Tibial nerve (tissue), 4 donors: ENCODE data around the gene PERCC1. TPM values are rescaled to one million over a fixed set of nuclear protein-coding genes. Genes with fewer than 3 reads are reported as not detected.

Source experiments
- DNase-seq, 2 donors: peaks; one replicate each; pipeline ENCODE4 v3.0.0-alpha.2; 2019; ENCODE audit warnings: low spot score in 2 of 2
- H3K27ac ChIP-seq, 4 donors: fragments of 200-600 bp; sonication (generic) in 3 of 4; one replicate each; pipeline ENCODE4 v1.5.1; 2017 to 2019; ENCODE audit warnings: mild to moderate bottlenecking in 1 of 4
- H3K27me3 ChIP-seq, 2 donors: fragments of 200-600 bp; sonication (generic) in 1 of 2; one replicate each; pipeline versions ENCODE4 v1.5.1 to v1.6.0; 2017 to 2019
- H3K36me3 ChIP-seq, 3 donors: fragments of 200-600 bp; sonication (generic); one replicate each; pipeline ENCODE4 v1.5.1; 2018 to 2019
- H3K4me1 ChIP-seq, 4 donors: fragments of 200-600 bp; sonication (generic) in 3 of 4; one replicate each; pipeline ENCODE4 v1.5.1; 2017 to 2019
- H3K4me3 ChIP-seq, 4 donors: fragments of 200-600 bp; sonication (generic) in 3 of 4; one replicate each; pipeline ENCODE4 v1.5.1; 2017 to 2019; ENCODE audit warnings: mild to moderate bottlenecking in 1 of 4, moderate library complexity in 1 of 4
- H3K9me3 ChIP-seq, 4 donors: fragments of 200-600 bp; sonication (generic) in 3 of 4; one replicate each; pipeline ENCODE4 v1.5.1; 2017 to 2019
- EP300 ChIP-seq, 2 donors: sonication (generic); formaldehyde crosslinking; IDR thresholded peaks; one replicate each; pipeline ENCODE4 v1.6.1; 2017; ENCODE audit warnings: antibody characterized with exemption in 2 of 2, mild to moderate bottlenecking in 1 of 2
- POLR2A ChIP-seq, 2 donors: fragments of 450-650 bp; IDR thresholded peaks; one replicate each; pipeline ENCODE4 v1.6.1; 2017; ENCODE audit warnings: antibody characterized with exemption in 2 of 2, mild to moderate bottlenecking in 2 of 2, moderate library complexity in 2 of 2
- WGBS, 2 donors: methylation state at CpG; one replicate each; pipeline ENCODE4 v1.1.5; 2018; 5-methylcytosine and 5-hydroxymethylcytosine counted together
- total RNA-seq, 4 donors: library from RNA; depleted of rRNA; stranded (reverse); fragments of >200 nt; gene quantifications; one replicate each; pipeline ENCODE4 v1.1.0, GENCODE V29; 2016
- TF ChIP-seq, protein P1 (sequence below), 5 experiments: fragments of 200-600 bp in 3 of 5; fragments of 450-650 bp in 2 of 5; sonication (generic) in 3 of 5; IDR thresholded peaks; one replicate each; pipeline ENCODE4 v1.5.1; 2016 to 2019; ENCODE audit warnings: antibody characterized with exemption in 5 of 5, mild to moderate bottlenecking in 3 of 5, moderate library complexity in 2 of 5

The PERCC1 gene
- total RNA-seq, 4 donors from 2014 or later = 1.1 TPM; not detected in 3

DNA sequence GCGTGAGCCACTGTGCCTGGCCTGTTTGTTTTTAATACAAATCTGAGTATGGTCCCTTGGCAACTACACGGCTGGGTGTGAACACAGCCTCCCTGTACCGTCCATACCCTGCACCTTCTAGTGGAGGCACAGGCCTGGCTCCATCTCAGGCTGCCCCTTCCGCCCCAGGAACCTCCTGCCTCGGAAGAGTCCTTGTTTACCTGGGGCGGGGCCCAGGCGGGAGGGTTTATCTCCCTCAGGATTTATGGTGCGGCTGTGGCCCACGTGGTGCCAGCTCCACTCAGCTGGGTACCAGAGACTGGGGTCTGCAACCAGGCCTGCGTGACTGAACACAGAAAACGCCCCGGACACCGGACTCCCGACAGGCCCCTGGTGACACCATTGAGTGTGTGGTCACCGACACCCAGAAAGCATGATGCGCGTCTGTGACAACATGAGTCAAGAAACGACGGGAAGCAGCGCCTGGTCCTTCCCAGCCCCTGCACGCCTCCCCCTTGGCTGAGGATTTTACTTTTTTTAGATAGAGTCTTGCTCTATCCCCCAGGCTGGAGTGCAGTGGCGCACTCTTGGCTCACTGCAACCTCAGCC is 35.3 kb upstream of the PERCC1 start:
- TF ChIP-seq, protein P1, sequence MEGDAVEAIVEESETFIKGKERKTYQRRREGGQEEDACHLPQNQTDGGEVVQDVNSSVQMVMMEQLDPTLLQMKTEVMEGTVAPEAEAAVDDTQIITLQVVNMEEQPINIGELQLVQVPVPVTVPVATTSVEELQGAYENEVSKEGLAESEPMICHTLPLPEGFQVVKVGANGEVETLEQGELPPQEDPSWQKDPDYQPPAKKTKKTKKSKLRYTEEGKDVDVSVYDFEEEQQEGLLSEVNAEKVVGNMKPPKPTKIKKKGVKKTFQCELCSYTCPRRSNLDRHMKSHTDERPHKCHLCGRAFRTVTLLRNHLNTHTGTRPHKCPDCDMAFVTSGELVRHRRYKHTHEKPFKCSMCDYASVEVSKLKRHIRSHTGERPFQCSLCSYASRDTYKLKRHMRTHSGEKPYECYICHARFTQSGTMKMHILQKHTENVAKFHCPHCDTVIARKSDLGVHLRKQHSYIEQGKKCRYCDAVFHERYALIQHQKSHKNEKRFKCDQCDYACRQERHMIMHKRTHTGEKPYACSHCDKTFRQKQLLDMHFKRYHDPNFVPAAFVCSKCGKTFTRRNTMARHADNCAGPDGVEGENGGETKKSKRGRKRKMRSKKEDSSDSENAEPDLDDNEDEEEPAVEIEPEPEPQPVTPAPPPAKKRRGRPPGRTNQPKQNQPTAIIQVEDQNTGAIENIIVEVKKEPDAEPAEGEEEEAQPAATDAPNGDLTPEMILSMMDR (IDR thresholded peaks at IDR 0.05) = no peak
- no peak for TF ChIP-seq EP300 (IDR thresholded peaks at IDR 0.05)
- no peak for TF ChIP-seq POLR2A (IDR thresholded peaks at IDR 0.05)
- 89 to 94% methylated on average over 11 to 19 of the region's 22 CpGs for WGBS, 2 donors
- DNase-seq = no peak
- H3K27ac ChIP-seq = no peak overlapping the region
- H3K4me3 ChIP-seq = no peak overlapping the region
- no peaks in the 10 kb centered on the region for H3K27me3 ChIP-seq
- no peaks in the 10 kb centered on the region for H3K9me3 ChIP-seq
- H3K36me3 ChIP-seq = peaks cover 4 to 94% (median 25%) of the 10 kb centered on the region in 3 donors
- no peaks in the 10 kb centered on the region for H3K4me1 ChIP-seq

DNA sequence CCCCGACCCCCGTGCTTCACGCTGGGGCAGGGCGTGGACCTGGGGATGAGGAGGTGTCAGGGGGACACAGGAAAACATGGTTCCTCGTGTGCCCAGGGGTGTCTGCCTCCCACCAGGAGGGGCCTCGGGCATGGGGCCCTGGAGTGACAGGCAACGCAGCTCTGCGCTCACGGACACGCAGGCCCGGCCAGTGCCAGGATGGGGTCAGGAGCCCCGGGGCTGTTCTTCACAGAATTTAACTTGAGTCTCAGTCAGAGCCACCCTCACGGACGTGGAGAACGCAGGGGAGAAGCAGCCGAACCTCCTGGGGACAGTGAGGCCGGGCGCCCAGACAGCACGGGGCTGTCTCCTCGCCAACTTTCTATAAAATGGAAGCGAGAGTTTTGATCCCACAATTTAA is 33.1 kb upstream of the PERCC1 start:
- Histone ChIP-seq H3K4me1 (no peaks in the 10 kb centered on the region), H3K27ac (no peak overlapping the region), H3K27me3 (no peaks in the 10 kb centered on the region), H3K9me3 (no peaks in the 10 kb centered on the region), H3K4me3 (no peak overlapping the region), H3K36me3 (peaks cover 4 to 96% (median 29%) of the 10 kb centered on the region in 3 donors)
- DNase-seq = no peak
- TF ChIP-seq POLR2A (IDR thresholded peaks at IDR 0.05) (no peak), EP300 (IDR thresholded peaks at IDR 0.05) (no peak)
- TF ChIP-seq, protein P1 (IDR thresholded peaks at IDR 0.05) = no peak
- 92% methylated on average over 15 to 17 of the region's 21 CpGs for WGBS, 2 donors

DNA sequence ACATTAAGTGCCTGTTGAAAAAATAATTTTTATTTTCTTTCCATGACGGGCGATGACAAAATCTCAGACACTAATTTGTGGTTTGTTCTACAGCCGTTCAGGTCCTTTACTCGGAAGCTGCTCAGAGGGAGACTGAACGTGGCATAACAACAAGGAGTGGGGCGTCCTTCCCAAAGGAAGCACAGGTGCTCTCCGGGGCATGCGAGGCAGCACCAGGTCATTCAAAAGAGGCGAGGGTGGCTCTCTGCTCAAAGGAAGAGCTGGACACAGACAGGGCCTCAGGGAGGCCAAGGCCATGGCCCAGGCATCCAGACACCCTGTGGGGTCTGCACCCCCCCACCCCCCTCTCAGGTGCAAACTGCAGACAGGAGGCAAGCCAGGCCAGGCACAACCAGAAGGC is 32.5 kb upstream of the PERCC1 start:
- Histone ChIP-seq H3K4me1 (no peaks in the 10 kb centered on the region), H3K9me3 (no peaks in the 10 kb centered on the region), H3K27me3 (no peaks in the 10 kb centered on the region), H3K4me3 (no peak overlapping the region), H3K27ac (no peak overlapping the region), H3K36me3 (peaks cover 4 to 96% (median 27%) of the 10 kb centered on the region in 3 donors)
- no peak for DNase-seq
- TF ChIP-seq EP300 (IDR thresholded peaks at IDR 0.05) (no peak), POLR2A (IDR thresholded peaks at IDR 0.05) (no peak)
- TF ChIP-seq, protein P1 (IDR thresholded peaks at IDR 0.05) = no peak
- whole genome bisulfite sequencing, 2 donors = 90 to 95% methylated on average over 9 of the region's 9 CpGs

DNA sequence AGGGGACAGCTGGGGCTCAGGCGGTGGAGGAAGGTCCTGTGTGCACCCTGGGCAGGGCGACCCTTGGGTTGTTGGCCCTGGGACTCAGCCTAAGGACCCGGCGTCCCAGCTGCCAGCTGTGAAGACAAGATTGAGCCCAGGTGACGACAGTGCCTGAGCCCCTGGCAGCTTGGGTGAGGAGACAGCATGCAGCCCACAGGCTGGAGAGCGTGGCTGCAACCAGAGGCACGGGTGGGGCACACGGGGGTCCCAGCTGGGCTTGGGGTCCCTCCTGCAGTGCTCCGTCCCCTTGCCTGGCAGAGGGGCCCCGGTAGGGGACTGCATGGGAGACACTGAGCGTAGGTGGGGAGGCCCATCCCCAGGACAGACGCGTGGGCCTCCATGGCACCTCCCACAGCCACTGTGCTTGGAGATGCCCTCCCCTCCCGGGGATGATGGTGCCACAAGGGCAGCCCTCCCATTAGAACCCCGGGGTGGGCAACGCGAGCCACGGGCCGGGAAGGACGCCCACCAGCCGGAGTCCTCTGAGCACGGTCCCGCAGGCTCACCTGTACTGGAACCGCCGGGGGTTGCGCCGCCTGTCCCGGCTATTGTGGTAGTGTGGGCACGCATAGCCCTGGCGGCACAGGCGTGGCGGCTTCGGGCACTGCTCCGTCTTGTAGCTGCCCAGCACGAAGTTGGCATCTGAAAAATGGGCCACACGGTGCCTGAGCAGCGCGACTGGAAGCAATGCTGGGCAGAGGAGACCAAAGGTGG is 31.9 kb upstream of the PERCC1 start:
- H3K4me3 ChIP-seq = no peak overlapping the region
- no peak for TF ChIP-seq POLR2A (IDR thresholded peaks at IDR 0.05)
- no peak for TF ChIP-seq EP300 (IDR thresholded peaks at IDR 0.05)
- TF ChIP-seq, protein P1 (IDR thresholded peaks at IDR 0.05) = no peak
- H3K27ac ChIP-seq = no peak overlapping the region
- H3K9me3 ChIP-seq = no peaks in the 10 kb centered on the region
- no peaks in the 10 kb centered on the region for H3K4me1 ChIP-seq
- 94 to 95% methylated on average over 30 to 33 of the region's 38 CpGs for WGBS, 2 donors
- H3K36me3 ChIP-seq = peaks cover 4 to 96% (median 20%) of the 10 kb centered on the region in 3 donors
- no peaks in the 10 kb centered on the region for H3K27me3 ChIP-seq
- no peak for DNase-seq

DNA sequence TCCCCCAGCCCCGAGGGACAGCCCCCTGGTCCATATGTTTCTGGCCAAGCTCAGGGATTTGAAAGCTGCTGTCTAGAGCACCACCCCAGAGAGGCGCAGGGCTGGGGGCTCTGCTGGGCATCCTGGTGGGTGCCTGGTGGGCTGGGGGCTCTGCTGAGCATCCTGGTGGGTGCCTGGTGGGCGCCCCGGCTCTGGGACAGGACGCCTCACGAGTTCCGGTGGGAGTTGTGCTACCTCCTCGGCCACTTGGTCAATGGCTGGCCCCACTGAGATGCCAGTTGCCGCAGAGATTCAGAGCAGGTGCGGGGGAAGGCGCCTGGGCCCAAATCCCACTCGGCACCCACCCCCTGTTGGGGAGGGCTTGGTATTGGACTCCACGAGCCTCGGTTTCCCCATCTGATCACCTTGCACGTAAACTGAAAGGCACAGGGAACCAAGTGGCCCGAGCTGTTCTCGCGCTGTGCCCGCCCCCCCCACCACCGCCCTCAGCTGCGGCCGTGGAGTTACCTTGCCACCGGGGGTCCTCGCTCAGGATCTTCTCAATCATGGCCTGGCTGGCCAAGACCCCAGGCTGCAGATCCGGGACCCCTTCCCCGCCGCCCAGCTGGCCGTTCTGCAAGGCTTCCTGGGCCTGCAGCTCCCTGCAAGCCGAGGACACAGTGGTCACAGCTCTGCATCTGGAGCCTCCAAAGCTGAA is 29.7 kb upstream of the PERCC1 start:
- 86 to 90% methylated on average over 25 to 27 of the region's 29 CpGs for WGBS, 2 donors
- no peaks in the 10 kb centered on the region for H3K27me3 ChIP-seq

More for the DNA sequence above, 29.7 kb upstream of the PERCC1 start:
- no peaks in the 10 kb centered on the region for H3K9me3 ChIP-seq
- no peak overlapping the region for H3K4me3 ChIP-seq
- DNase-seq = no peak
- TF ChIP-seq EP300 (IDR thresholded peaks at IDR 0.05) = no peak
- TF ChIP-seq, protein P1 (IDR thresholded peaks at IDR 0.05) = no peak
- TF ChIP-seq POLR2A (IDR thresholded peaks at IDR 0.05) = no peak
- H3K4me1 ChIP-seq = no peaks in the 10 kb centered on the region
- H3K36me3 ChIP-seq = peaks cover 1 to 94% (median 20%) of the 10 kb centered on the region in 3 donors
- no peak overlapping the region for H3K27ac ChIP-seq
